GM12891 (cell line): Measurements from ENCODE around the gene INSIG2.

ENCODE experiments used
- POLR2A ChIP-seq: IDR thresholded peaks from 2 replicates; pipeline ENCODE4 v1.6.1; 2011; ENCODE audit warnings: low read depth, low read length, control low read depth
- POLR2AphosphoS5 ChIP-seq: IDR thresholded peaks from 2 replicates; pipeline ENCODE4 v1.6.1; 2011; ENCODE audit warnings: low read depth, low read length, control low read depth

- TF ChIP-seq POLR2A = no peak
- no peak for TF ChIP-seq POLR2AphosphoS5
Observed at GRCh38 chr2:118091140-118091478, 2.8 kb downstream of the INSIG2 start.
